ENCODE data around the gene PRKN.

Gene PRKN

DNA sequence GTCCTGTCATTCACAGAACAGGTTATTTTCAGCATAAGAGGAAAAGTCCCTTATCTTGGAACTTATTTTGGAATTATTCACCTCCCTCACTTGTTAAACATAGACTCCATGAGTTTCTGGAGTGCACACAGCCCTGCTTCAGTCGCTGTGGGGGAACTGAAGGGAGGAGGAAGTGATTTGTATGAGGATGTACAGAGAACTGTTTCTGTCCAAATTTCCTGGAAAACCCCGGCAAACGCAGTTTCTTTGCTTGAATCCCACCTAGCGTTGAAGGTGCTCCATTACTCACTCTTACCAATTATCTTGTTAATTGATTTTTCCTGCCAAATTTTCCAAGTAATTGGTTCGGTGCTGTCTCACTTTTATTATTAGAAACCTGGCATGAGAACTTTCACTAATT lies 1375.7 kb downstream of the PRKN start:
- Histone ChIP-seq H3K27ac (no peak overlapping the region), H3K4me1 (no peaks in the 10 kb centered on the region), H3K36me3 (no peaks in the 10 kb centered on the region), H3K9me3 (no peaks in the 10 kb centered on the region), H3K27me3 (no peaks in the 10 kb centered on the region), H3K4me3 (no peak overlapping the region)
- intact Hi-C loops (cut with DNase I; ENCODE audit: low total_unique reads), result no loop called here
- TF ChIP-seq, protein P1, sequence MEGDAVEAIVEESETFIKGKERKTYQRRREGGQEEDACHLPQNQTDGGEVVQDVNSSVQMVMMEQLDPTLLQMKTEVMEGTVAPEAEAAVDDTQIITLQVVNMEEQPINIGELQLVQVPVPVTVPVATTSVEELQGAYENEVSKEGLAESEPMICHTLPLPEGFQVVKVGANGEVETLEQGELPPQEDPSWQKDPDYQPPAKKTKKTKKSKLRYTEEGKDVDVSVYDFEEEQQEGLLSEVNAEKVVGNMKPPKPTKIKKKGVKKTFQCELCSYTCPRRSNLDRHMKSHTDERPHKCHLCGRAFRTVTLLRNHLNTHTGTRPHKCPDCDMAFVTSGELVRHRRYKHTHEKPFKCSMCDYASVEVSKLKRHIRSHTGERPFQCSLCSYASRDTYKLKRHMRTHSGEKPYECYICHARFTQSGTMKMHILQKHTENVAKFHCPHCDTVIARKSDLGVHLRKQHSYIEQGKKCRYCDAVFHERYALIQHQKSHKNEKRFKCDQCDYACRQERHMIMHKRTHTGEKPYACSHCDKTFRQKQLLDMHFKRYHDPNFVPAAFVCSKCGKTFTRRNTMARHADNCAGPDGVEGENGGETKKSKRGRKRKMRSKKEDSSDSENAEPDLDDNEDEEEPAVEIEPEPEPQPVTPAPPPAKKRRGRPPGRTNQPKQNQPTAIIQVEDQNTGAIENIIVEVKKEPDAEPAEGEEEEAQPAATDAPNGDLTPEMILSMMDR (IDR thresholded peaks at IDR 0.05), result no peak
- no peak for DNase-seq

DNA sequence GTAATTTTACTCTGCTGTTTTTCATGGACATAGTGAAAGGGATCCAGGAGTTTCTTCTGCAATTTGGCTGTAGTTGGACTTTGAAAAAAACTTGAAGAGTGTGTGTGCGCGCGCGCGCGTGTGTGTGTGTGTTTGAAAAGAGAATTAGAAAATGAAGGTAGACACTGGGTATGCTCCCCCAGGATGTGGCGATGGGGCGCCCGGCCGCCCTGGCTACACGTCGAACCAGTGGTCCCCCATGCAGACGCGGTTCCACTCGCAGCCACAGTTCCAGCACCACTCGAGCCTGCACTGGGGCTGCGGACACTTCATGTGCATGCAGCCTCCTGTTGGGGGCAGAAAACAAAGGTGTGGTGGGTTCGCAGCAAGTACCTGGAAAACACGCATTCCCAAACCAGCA lies 1377.7 kb downstream of the PRKN start:
- DNase-seq, result no peak
- intact Hi-C loops (cut with DNase I; ENCODE audit: low total_unique reads), result no loop called here
- Histone ChIP-seq H3K9me3 (no peaks in the 10 kb centered on the region), H3K27me3 (no peaks in the 10 kb centered on the region), H3K36me3 (no peaks in the 10 kb centered on the region), H3K4me3 (no peak overlapping the region), H3K27ac (no peak overlapping the region), H3K4me1 (no peaks in the 10 kb centered on the region)
- TF ChIP-seq, protein P1 (IDR thresholded peaks at IDR 0.05), result no peak

DNA sequence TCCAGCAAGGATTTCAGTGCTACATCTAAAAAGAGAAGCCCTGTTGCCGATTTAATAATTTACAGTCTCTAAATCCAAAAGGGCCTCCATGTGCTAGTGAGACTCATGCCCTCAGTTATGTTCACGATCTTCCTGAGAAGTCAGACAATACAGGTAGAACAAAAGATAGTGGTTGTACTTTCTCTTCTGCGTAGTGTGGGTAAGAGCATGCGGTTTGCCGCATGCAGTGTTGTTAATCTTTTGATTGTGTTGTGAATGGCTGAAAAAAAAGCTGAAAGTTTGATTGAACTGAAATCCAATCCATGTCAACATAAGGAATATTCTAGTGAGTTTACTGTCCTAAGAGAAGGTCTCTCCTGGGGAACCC lies 1379.0 kb downstream of the PRKN start:
- Histone ChIP-seq H3K27ac (no peak overlapping the region), H3K9me3 (no peaks in the 10 kb centered on the region), H3K27me3 (no peaks in the 10 kb centered on the region), H3K4me3 (no peak overlapping the region), H3K4me1 (no peaks in the 10 kb centered on the region), H3K36me3 (no peaks in the 10 kb centered on the region)
- intact Hi-C loops (cut with DNase I; ENCODE audit: low total_unique reads), result no loop called here
- TF ChIP-seq, protein P1 (IDR thresholded peaks at IDR 0.05), result no peak
- no peak for DNase-seq

DNA sequence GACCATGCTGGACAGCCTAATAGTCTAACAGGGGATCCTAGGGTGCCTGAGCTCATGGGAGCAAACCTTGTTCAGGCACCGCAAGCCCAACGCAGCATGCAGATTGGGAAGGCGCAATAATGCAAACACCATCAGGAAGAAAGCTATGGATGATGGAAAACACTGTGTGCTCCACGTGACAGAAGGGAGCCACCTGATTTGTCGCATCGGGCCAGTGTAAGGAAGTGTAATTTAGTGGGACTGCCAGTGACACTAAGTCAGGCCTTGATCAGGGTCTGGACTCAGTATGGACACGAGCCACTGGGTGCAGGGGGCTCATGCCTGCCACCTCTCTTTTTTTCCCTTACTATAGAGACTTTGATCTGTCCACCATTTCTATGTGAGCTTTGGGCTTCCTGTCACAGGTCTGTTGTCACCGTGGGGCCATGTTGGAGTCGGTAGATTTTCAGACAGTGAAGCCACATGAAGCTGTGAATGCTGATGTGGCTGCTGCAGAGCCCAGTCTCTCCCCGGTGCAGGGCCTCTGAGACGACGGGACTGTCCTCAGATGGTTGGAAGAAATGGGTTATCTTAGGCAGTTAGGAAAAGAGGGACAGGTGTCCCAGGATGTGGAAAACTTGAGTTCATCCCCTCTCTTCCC lies 1379.5 kb downstream of the PRKN start:
- no peaks in the 10 kb centered on the region for H3K36me3 ChIP-seq
- no peaks in the 10 kb centered on the region for H3K9me3 ChIP-seq
- no peak overlapping the region for H3K4me3 ChIP-seq
- intact Hi-C loops (cut with DNase I; ENCODE audit: low total_unique reads), result no loop called here
- H3K27ac ChIP-seq, result no peak overlapping the region
- TF ChIP-seq, protein P1 (IDR thresholded peaks at IDR 0.05), result no peak
- H3K27me3 ChIP-seq, result no peaks in the 10 kb centered on the region
- DNase-seq, result no peak
- H3K4me1 ChIP-seq, result no peaks in the 10 kb centered on the region

DNA sequence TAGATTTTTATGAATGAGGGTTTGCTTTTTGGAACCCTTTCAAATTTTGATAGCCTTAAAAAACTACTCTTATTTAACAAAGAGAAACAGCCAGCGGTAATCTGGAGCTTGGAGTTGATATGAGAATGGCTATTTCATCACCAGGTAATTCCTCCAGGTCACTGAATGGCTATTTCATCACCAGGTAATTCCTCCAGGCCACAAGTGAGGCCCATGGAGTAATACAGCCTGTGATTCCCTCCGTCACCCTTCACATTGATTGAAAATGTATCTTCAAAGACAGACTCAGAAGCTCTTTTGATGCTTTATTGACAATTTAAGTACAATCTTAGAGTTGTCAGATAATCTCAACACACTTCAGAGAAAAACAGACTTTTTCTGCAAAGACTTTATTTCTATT lies 1380.4 kb downstream of the PRKN start:
- H3K9me3 ChIP-seq, result no peaks in the 10 kb centered on the region
- no peaks in the 10 kb centered on the region for H3K36me3 ChIP-seq
- TF ChIP-seq, protein P1 (IDR thresholded peaks at IDR 0.05), result no peak
- no peaks in the 10 kb centered on the region for H3K4me1 ChIP-seq
- no peak overlapping the region for H3K27ac ChIP-seq
- no peak overlapping the region for H3K4me3 ChIP-seq
- no peaks in the 10 kb centered on the region for H3K27me3 ChIP-seq
- DNase-seq, result no peak
- intact Hi-C loops (cut with DNase I; ENCODE audit: low total_unique reads), result no loop called here

DNA sequence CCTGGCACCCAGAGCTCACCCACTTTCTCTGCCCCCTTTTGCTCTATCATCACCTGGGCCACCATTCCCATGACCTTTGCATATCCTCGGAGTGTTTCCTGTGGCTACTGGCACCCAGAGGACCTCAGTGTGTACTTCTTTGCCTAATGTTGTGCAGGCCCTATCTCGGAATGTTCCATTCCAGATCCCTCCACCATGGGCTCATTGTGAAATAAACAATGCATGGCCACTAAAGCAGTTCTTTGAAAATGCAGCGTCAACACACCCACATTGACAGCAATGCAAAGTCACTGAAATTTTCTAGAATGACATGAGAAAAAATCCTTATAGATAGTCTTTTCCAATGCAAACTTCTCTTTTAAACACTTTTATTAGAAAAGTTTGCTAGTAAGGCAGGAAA lies 1380.8 kb downstream of the PRKN start:
- Histone ChIP-seq H3K4me1 (no peaks in the 10 kb centered on the region), H3K4me3 (no peak overlapping the region), H3K27me3 (no peaks in the 10 kb centered on the region), H3K9me3 (no peaks in the 10 kb centered on the region), H3K36me3 (no peaks in the 10 kb centered on the region), H3K27ac (no peak overlapping the region)
- no peak for DNase-seq
- TF ChIP-seq, protein P1 (IDR thresholded peaks at IDR 0.05), result no peak
- intact Hi-C loops (cut with DNase I; ENCODE audit: low total_unique reads), result no loop called here

Measured in tibial artery (tissue), 4 donors.